K562 (cell line): ENCODE data around the gene GAPT. TPM values are rescaled to one million over a fixed set of nuclear protein-coding genes. Genes with fewer than 3 reads are reported as not detected.

ENCODE experiments used
- ATAC-seq: fragments of 200-7000 bp; cut with Tn5 transposase; 3 replicates; pipeline ENCODE4 v1.9.1; 2020; ENCODE audit warnings: moderate library complexity
- BruUV-seq: library from RNA; stranded (reverse); fragments of 400-500 nt; replicated peaks from 2 replicates; lab custom pipeline; 2021; lab: Mats Ljungman, UMichigan
- CTCF ChIA-PET: fragments of 300-600 bp; formaldehyde crosslinking; extraction: SDS; loops from one replicate; lab custom pipeline; 2021; ENCODE audit warnings: low intra/inter-chr PET ratio; lab: Yijun Ruan, JAX
- POLR2A ChIA-PET: fragments of 300-600, 350-650 bp; sonication (Branson Sonifier 250); formaldehyde crosslinking; extraction: SDS; loops from one replicate; lab custom pipeline; 2021; ENCODE audit warnings: antibody characterized with exemption, inconsistent platforms; lab: Yijun Ruan, JAX
- DNase-seq, 4 experiments: peaks; one replicate each; pipeline versions ENCODE4 v3.0.0 to v3.0.0-alpha.2; 2011 to 2018; ENCODE audit warnings: low spot score in 3 of 4, mixed read lengths in 3 of 4; ENCODE audit errors: extremely low read depth in 1 of 4
- FAIRE-seq: peaks from 2 replicates; lab custom pipeline; 2011; peaks lifted over from hg19 to GRCh38; lab: Jason Lieb, UNC
- H2AFZ ChIP-seq: 2 replicates; pipeline ENCODE4 v1.6.0; 2011; ENCODE audit warnings: low read depth, low read length, control low read depth, inconsistent platforms
- H3K27ac ChIP-seq: fragments of 200-600 bp; 3 replicates; pipeline ENCODE4 v1.8.0; 2011; ENCODE audit warnings: low read depth, mild to moderate bottlenecking, control low read depth, inconsistent platforms, low read length, moderate library complexity, mixed read lengths; ENCODE audit errors: extremely low read depth
- H3K27me3 ChIP-seq, 2 experiments: fragments of 300-600 bp in 1 of 2; 2 replicates in 1 of 2; 3 replicates in 1 of 2; pipeline versions ENCODE4 v1.6.0 to v1.8.0; 2011; ENCODE audit warnings: inconsistent platforms in 2 of 2, low read length in 2 of 2, mild to moderate bottlenecking in 1 of 2, mixed read lengths in 1 of 2, moderate library complexity in 1 of 2; ENCODE audit not compliant: control insufficient read depth in 2 of 2, insufficient read depth in 2 of 2
- H3K36me3 ChIP-seq: fragments of 300-600 bp; 3 replicates; pipeline ENCODE4 v1.8.0; 2011; ENCODE audit warnings: mild to moderate bottlenecking, low read length, inconsistent platforms; ENCODE audit not compliant: control insufficient read depth, insufficient read depth
- H3K4me1 ChIP-seq, 2 experiments: fragments of 200-600 bp in 1 of 2; replicated peaks in 1 of 2; 2 replicates in 1 of 2; 3 replicates in 1 of 2; pipeline versions ENCODE4 v1.5.1 to v1.8.0; 2011; ENCODE audit warnings: inconsistent platforms in 2 of 2, low read length in 2 of 2, mild to moderate bottlenecking in 1 of 2, mixed read lengths in 1 of 2, moderate library complexity in 1 of 2; ENCODE audit not compliant: control insufficient read depth in 2 of 2, insufficient read depth in 2 of 2
- H3K4me2 ChIP-seq: 2 replicates; pipeline ENCODE4 v1.6.1; 2011; ENCODE audit warnings: low read length, control low read depth, inconsistent platforms, mixed read lengths; ENCODE audit not compliant: insufficient read depth
- H3K4me3 ChIP-seq: fragments of 200-600 bp; sonication (generic), shearing (Covaris generic); 2 replicates; pipeline ENCODE4 v1.5.1; 2016; ENCODE audit warnings: control low read depth, inconsistent platforms
- H3K79me2 ChIP-seq: fragments of 200-600 bp; 3 replicates; pipeline ENCODE4 v1.8.0; 2011; ENCODE audit warnings: low read length, inconsistent platforms; ENCODE audit not compliant: control insufficient read depth, insufficient read depth
- H3K9ac ChIP-seq, 2 experiments: 2 replicates each; pipeline versions ENCODE4 v1.6.0 to v1.6.1; 2011; ENCODE audit warnings: low read depth in 2 of 2, low read length in 2 of 2, control low read depth in 1 of 2, inconsistent platforms in 1 of 2, mild to moderate bottlenecking in 1 of 2, mixed read lengths in 1 of 2; ENCODE audit not compliant: insufficient read depth in 1 of 2
- H3K9me1 ChIP-seq: one replicate; pipeline ENCODE4 v1.6.0; 2011; ENCODE audit warnings: inconsistent platforms, mild to moderate bottlenecking, low read length, moderate library complexity; ENCODE audit not compliant: control insufficient read depth, insufficient read depth
- H3K9me3 ChIP-seq: replicated peaks from 2 replicates; pipeline ENCODE4 v1.5.1; 2011; ENCODE audit warnings: low read depth, low read length, inconsistent platforms; ENCODE audit not compliant: control insufficient read depth, insufficient read depth
- H4K20me1 ChIP-seq: replicated peaks from 2 replicates; pipeline ENCODE4 v1.6.1; 2011; ENCODE audit warnings: low read length, inconsistent platforms, mixed read lengths; ENCODE audit not compliant: control insufficient read depth, insufficient read depth
- DMBX1 ChIP-seq: fragments of 250-450 bp; sonication (Bioruptor Pico); IDR thresholded peaks from 2 replicates; pipeline ENCODE4 v1.8.0; 2022; ENCODE audit warnings: inconsistent platforms, mild to moderate bottlenecking, moderate library complexity, borderline replicate concordance
- HIVEP1 ChIP-seq: fragments of 250-450 bp; sonication (Bioruptor Pico); IDR thresholded peaks from 2 replicates; pipeline ENCODE4 v1.4.0; 2020; ENCODE audit warnings: mild to moderate bottlenecking
- NCOA1 ChIP-seq: fragments of 450-650 bp; IDR thresholded peaks from 2 replicates; pipeline ENCODE4 v1.6.1; 2016; ENCODE audit warnings: low read depth
- NFATC3 ChIP-seq: fragments of 450-650 bp; IDR thresholded peaks from 2 replicates; pipeline ENCODE4 v1.6.1; 2017; ENCODE audit warnings: mild to moderate bottlenecking
- NFYB ChIP-seq: IDR thresholded peaks from 2 replicates; pipeline ENCODE4 v1.6.1; 2011; ENCODE audit warnings: mild to moderate bottlenecking, moderate library complexity; ENCODE audit not compliant: insufficient read length; ENCODE audit errors: extremely low read depth
- TBL1XR1 ChIP-seq, 2 experiments: IDR thresholded peaks; 2 replicates each; pipeline ENCODE4 v1.6.1; 2012; ENCODE audit warnings: improper control_type of control experiment in 2 of 2, low read length in 2 of 2, mild to moderate bottlenecking in 1 of 2
- ZC3H11A ChIP-seq: IDR thresholded peaks from 2 replicates; pipeline ENCODE4 v1.6.1; 2012; ENCODE audit warnings: low read depth, low read length, improper control_type of control experiment
- ZC3H4 ChIP-seq: sonication (generic); formaldehyde crosslinking; IDR thresholded peaks from 2 replicates; pipeline ENCODE4 v1.9.0; 2021; ENCODE audit warnings: missing genetic modification reagents, borderline replicate concordance
- ZFP1 ChIP-seq: fragments of 450-650 bp; formaldehyde crosslinking; IDR thresholded peaks from 2 replicates; pipeline ENCODE4 v1.4.0; 2020; ENCODE audit warnings: mild to moderate bottlenecking, mixed read lengths
- ZNF354B ChIP-seq: fragments of 250-450 bp; sonication (Bioruptor Pico); IDR thresholded peaks from 2 replicates; pipeline ENCODE4 v1.4.0; 2020
- ZNF79 ChIP-seq: fragments of 250-450 bp; sonication (Bioruptor Pico); IDR thresholded peaks from 2 replicates; pipeline ENCODE4 v1.4.0; 2020; ENCODE audit warnings: low read depth, mild to moderate bottlenecking, moderate library complexity
- WGBS: fragments of 100-300 bp; shearing (Covaris generic); methylation state at CpG from one replicate; pipeline ENCODE4 v1.1.6; 2016; ENCODE audit warnings: low coverage, mixed read lengths; ENCODE audit not compliant: insufficient coverage; ENCODE audit errors: missing lambda C conversion rate; 5-methylcytosine and 5-hydroxymethylcytosine counted together
- in situ Hi-C: fragments of 300-500 bp; cut with MboI; formaldehyde crosslinking; loops from 4 replicates; pipeline ENCODE4 v1.15.0; 2018; ENCODE audit warnings: inconsistent platforms, mixed read lengths
- intact Hi-C: fragments of 100-400 bp; cut with micrococcal nuclease; formaldehyde crosslinking; loops from 2 replicates; pipeline ENCODE4 v1.14.2; 2022
- polyA plus RNA-seq, 8 experiments: library from polyadenylated mRNA; depleted of rRNA in 4 of 8; stranded (reverse) in 5 of 8; unstranded in 3 of 8; fragments of >200 nt; fragmentation: Nextera tagmentation in 2 of 8; fragmentation: Illumina TruSeq in 1 of 8; extraction: Ambion mirVana in 2 of 8; extraction: Trizol in 1 of 8; gene quantifications; 2 replicates each; pipeline versions ENCODE4 v1.2.1 to v1.2.3, GENCODE V29; 2011 to 2014; ENCODE audit warnings: inconsistent platforms in 1 of 8, missing spikeins in 1 of 8
- total RNA-seq, 7 experiments: library from RNA; depleted of rRNA in 6 of 7; stranded (reverse); fragments of >200 nt in 6 of 7; fragmentation: Illumina TruSeq in 2 of 7; extraction: Trizol in 2 of 7; gene quantifications; 2 replicates each; pipeline versions ENCODE4 v1.2.1 to v1.2.3, GENCODE V29; 2011 to 2021; ENCODE audit warnings: low replicate concordance in 1 of 7
- TF ChIP-seq, protein P1 (sequence below): fragments of 250-450 bp; sonication (Bioruptor Pico); IDR thresholded peaks from 2 replicates; pipeline ENCODE4 v1.5.0; 2021; ENCODE audit warnings: mild to moderate bottlenecking, borderline replicate concordance
- TF ChIP-seq, protein P2 (sequence below): sonication (generic); formaldehyde crosslinking; IDR thresholded peaks from 2 replicates; pipeline ENCODE4 v1.8.1; 2023; ENCODE audit warnings: mild to moderate bottlenecking, missing genetic modification reagents
- TF ChIP-seq, protein P3 (sequence below): fragments of 250-450 bp; sonication (Bioruptor Pico); IDR thresholded peaks from 2 replicates; pipeline ENCODE4 v1.8.0; 2021; ENCODE audit warnings: moderate library complexity, mild to moderate bottlenecking, inconsistent platforms

The GAPT gene
- total and polyA plus RNA-seq, 9 of the 15 experiments (the other 6 are each of a cell fraction or from before 2014, with no cell fraction given), result not detected

DNA sequence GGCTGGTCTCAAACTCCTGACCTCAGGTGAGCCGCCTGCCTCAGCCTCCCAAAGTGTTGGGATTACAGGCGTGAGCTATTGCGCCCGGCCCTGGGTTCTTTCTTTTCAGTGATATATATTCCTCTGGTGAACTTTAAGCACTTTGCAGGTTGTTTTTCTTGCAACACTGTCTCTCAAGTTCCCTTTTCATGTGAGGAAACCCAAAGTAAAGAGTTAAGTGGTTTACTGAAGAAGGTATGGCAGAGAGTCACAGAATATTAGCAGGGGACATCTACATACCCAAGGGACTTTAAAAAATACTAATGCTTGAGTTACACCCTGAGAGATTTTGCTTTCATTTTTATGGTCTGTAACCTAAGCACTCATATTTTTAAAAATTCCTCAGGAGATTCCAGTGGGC lies 6.7 kb upstream of the GAPT start (continued):
- TF ChIP-seq, protein P1, sequence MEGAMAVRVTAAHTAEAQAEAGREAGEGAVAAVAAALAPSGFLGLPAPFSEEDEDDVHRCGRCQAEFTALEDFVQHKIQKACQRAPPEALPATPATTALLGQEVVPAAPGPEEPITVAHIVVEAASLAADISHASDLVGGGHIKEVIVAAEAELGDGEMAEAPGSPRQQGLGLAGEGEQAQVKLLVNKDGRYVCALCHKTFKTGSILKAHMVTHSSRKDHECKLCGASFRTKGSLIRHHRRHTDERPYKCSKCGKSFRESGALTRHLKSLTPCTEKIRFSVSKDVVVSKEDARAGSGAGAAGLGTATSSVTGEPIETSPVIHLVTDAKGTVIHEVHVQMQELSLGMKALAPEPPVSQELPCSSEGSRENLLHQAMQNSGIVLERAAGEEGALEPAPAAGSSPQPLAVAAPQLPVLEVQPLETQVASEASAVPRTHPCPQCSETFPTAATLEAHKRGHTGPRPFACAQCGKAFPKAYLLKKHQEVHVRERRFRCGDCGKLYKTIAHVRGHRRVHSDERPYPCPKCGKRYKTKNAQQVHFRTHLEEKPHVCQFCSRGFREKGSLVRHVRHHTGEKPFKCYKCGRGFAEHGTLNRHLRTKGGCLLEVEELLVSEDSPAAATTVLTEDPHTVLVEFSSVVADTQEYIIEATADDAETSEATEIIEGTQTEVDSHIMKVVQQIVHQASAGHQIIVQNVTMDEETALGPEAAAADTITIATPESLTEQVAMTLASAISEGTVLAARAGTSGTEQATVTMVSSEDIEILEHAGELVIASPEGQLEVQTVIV (CRISPR knock-in tag), result no peak

DNA sequence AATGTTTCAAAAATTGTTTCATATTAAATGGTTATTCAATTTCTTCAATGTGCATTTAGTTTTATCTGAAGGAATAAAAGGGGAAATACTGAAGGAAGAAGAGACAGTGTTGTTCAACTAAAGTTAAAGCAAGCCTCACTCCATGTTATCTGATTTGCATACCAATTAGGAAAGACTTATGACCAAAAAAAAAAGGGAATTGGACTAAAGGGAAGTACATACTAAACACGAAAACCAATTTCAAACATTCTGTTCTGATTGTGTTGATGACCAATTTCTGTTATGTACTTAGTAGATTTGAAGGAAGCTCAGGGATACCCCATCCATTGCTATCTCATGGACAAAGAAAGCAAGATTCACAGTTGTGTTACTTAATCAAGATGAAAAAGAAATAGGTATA lies 4.9 kb upstream of the GAPT start:
- no peaks in the 10 kb centered on the region for H3K36me3 ChIP-seq
- no peaks in the 10 kb centered on the region for H3K4me1 ChIP-seq
- 0% methylated on average over 1 of the region's 1 CpG for WGBS
- no peak overlapping the region for H2AFZ ChIP-seq
- BruUV-seq, result no TSS peak
- intact Hi-C loops (no loop called here), in situ Hi-C loops (no loop called here)
- H3K79me2 ChIP-seq, result no peaks in the 10 kb centered on the region
- TF ChIP-seq NFYB (no peak), NFATC3 (no peak), TBL1XR1 (IDR thresholded peaks at IDR 0.05; ENCODE audit: low read length in 2 of 2) (no peak), ZC3H11A (no peak), ZC3H4 (CRISPR knock-in tag) (no peak), ZNF79 (CRISPR knock-in tag) (no peak), ZNF354B (CRISPR knock-in tag) (no peak), DMBX1 (CRISPR knock-in tag) (no peak), ZFP1 (CRISPR knock-in tag) (no peak), NCOA1 (no peak), HIVEP1 (CRISPR knock-in tag) (no peak)
- TF ChIP-seq, protein P2, sequence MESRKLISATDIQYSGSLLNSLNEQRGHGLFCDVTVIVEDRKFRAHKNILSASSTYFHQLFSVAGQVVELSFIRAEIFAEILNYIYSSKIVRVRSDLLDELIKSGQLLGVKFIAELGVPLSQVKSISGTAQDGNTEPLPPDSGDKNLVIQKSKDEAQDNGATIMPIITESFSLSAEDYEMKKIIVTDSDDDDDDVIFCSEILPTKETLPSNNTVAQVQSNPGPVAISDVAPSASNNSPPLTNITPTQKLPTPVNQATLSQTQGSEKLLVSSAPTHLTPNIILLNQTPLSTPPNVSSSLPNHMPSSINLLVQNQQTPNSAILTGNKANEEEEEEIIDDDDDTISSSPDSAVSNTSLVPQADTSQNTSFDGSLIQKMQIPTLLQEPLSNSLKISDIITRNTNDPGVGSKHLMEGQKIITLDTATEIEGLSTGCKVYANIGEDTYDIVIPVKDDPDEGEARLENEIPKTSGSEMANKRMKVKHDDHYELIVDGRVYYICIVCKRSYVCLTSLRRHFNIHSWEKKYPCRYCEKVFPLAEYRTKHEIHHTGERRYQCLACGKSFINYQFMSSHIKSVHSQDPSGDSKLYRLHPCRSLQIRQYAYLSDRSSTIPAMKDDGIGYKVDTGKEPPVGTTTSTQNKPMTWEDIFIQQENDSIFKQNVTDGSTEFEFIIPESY (CRISPR knock-in tag), result no peak
- TF ChIP-seq, protein P3, sequence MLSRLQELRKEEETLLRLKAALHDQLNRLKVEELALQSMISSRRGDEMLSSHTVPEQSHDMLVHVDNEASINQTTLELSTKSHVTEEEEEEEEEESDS (CRISPR knock-in tag), result no peak
- H3K27ac ChIP-seq, result no peak overlapping the region
- no peak for DNase-seq
- H3K27me3 ChIP-seq, result no peaks in the 10 kb centered on the region
- no peaks in the 10 kb centered on the region for H3K9me1 ChIP-seq
- H3K4me3 ChIP-seq, result no peak overlapping the region
- ChIA-PET CTCF (no interaction called here), POLR2A (no interaction called here)
- no peak overlapping the region for H3K4me2 ChIP-seq
- peaks cover 3% of the 10 kb centered on the region; the same call in 1 of the 2 replicates for H3K9me3 ChIP-seq
- H3K9ac ChIP-seq, result no peak overlapping the region
- no peak for FAIRE-seq
- ATAC-seq, result no peak
- H4K20me1 ChIP-seq, result no peaks in the 10 kb centered on the region
